Measurements from ENCODE around the gene ABCC11.
"Not testable (repeated sequence)": the region's sequence is repeated elsewhere in the genome, so short reads cannot be mapped to it uniquely, and the experiment has no call there.

Gene ABCC11

DNA sequence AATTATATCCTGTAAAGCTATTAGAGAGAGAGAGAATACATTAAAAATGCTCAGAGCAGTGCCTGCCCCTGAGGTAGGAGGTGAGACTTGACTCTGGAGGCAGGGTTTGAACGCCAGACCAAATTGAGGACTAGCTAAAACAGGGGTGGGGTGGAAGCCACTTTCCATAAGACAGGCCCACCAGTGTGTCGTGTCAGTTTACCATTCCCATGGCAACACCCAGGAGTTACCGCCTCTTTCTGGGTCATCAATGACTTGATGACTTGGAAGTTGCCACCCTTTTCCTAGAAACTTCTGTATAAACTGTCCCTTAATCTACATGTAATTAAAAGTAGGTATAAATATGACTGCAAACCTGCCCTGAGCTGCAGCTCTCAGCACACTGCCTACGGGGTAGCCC is 59.6 kb downstream of the ABCC11 start:
- H3K4me3 ChIP-seq (ENCODE audit: low read depth, low read length): no peak overlapping the region
- TF ChIP-seq, protein P1, sequence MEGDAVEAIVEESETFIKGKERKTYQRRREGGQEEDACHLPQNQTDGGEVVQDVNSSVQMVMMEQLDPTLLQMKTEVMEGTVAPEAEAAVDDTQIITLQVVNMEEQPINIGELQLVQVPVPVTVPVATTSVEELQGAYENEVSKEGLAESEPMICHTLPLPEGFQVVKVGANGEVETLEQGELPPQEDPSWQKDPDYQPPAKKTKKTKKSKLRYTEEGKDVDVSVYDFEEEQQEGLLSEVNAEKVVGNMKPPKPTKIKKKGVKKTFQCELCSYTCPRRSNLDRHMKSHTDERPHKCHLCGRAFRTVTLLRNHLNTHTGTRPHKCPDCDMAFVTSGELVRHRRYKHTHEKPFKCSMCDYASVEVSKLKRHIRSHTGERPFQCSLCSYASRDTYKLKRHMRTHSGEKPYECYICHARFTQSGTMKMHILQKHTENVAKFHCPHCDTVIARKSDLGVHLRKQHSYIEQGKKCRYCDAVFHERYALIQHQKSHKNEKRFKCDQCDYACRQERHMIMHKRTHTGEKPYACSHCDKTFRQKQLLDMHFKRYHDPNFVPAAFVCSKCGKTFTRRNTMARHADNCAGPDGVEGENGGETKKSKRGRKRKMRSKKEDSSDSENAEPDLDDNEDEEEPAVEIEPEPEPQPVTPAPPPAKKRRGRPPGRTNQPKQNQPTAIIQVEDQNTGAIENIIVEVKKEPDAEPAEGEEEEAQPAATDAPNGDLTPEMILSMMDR (IDR thresholded peaks at IDR 0.05; ENCODE audit: low read depth, low read length): no peak

DNA sequence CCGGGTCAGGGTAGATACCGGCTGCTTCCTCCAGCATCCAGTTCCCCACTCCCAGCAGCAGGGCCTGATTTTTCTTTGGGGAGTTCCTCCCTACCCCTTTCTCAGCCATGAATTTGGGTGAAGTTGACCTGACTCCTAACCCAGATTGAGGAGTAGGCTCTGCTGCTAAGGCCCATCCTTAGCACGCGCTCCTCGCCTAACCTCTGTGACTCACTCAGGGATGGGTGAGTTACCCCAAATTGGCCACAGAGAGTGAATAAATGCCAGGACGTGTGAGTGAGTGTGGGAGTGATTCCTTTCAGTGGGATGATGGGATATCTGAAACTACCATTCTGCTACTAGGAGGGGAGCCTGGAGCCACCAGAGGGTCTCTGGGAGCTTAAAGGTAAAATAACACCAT is 62.7 kb downstream of the ABCC11 start:
- TF ChIP-seq, protein P1 (IDR thresholded peaks at IDR 0.05; ENCODE audit: low read depth, low read length): no peak
- H3K4me3 ChIP-seq (ENCODE audit: low read depth, low read length): no peak overlapping the region

DNA sequence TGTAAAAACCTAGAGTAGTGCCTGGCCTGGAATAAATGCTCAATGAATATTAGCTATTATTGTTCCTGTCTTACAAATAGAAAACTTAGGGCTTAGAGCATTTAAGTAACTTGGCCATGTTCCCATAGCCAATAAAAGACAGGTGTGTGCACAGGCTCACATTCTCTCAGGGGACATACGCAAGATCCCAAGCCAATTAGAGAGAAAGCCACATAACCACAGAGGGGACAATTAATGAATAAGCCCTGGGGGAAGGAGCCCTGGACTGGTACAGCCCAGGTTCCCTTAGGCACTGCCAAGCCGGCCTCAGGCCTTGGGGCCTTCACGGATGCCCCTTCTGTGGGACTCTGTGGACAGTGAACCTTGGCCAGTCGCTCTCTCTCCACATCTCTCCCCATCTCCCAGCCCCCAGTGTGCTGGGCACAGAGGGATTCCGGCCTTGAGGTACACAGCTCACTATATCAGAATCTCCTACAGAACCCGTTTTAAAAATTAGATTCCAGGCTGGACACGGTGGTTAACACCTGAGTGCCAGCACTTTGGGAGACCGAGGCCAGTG is 64.3 kb downstream of the ABCC11 start:
- TF ChIP-seq, protein P1 (IDR thresholded peaks at IDR 0.05; ENCODE audit: low read depth, low read length): no peak
- H3K4me3 ChIP-seq (ENCODE audit: low read depth, low read length): no peak overlapping the region

DNA sequence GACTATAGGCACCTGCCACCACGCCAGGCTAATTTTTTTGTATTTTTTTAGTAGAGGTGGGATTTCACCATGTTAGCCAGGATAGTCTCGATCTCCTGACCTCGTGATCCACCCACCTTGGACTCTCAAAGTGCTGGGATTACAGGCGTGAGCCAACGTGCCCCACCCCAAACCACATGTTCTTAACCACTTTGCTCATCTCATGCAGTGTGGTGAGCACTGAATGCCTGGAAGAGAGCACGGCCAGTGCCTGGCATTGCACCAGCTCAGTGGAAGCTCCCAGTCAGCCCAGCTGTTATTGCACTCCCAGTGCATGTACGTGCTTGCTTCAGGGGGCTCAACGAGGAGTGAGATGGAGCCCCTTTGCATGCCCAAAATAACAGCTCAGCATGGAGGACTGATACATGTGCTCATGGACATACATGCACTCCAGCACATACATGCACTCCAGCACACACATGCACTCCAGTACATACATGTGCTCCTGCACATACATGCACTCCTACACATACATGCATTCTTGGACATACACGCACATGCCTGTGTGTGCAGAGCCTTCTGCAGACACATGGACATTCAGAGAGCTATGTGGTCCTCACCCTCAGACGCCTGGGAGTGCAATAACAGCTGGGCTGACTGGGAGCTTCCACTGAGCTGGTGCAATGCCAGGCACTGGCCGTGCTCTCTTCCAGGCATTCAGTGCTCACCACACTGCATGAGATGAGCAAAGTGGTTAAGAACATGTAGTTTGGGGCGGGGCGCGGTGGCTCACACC is 65.4 kb downstream of the ABCC11 start:
- H3K4me3 ChIP-seq (ENCODE audit: low read depth, low read length): not testable (repeated sequence)

DNA sequence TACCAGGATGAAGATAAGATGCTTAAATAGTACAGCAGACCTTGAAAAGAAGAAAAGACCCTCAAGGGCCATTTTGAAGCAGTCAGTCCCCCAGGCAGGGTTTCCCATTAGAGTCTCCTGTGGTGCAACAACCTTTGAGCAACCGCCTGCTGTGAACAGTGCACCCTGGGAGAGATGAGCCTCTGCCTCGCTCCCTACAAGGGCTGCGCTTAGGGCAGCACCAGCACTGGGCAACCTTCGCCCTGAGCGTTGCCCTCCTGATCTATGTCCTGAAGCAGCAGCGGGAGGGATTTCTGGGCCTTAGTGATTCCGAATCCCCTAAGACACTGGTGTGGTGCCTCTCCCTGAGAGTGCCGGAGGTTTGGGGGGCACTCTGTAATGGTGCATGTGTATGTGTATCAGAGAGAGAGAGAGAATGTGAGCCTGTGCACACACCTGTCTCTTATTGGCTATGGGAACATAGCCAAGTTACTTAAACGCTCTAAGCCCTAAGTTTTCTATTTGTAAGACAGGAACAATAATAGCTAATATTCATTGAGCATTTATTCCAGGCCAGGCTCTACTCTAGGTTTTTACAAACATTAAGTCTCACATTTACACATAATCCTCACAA is 66.4 kb downstream of the ABCC11 start:
- H3K4me3 ChIP-seq (ENCODE audit: low read depth, low read length): no peak overlapping the region
- TF ChIP-seq, protein P1 (IDR thresholded peaks at IDR 0.05; ENCODE audit: low read depth, low read length): no peak

DNA sequence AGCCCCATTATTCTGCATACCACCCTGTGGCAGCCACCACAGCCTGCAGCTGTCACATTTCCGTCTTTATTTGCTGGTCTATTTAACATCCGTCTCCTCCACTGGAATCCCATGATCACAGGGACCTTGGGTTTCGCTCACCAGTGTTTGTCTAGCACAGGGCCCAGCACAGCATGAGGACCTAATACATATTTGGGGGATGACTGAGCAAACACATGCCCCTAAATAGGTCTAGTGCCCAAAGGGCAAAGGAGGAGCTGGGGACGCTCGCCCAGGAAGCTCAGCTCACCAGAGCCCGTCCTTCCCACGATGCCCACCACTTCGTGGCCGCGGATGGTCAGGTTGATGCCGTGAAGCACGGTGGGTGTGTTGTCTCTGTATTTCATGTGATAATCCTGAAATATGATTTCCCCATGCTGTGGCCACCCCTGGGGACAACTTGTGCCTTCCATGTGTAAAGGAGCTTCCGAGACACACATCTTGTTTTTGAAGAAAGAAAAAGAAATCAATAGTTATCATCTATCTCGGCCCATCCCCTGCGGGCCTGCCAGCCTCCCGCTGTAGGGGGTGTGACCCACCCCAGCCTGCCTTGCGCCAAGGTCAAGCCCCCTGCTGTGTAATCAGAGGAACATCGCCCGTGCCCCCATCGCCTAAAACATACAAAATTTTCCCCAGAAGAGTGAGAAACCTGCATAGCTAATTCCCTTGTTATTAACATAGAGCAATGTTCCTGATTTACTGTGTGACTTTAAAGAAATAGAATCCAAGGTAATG is 70.5 kb downstream of the ABCC11 start:
- TF ChIP-seq, protein P1 (IDR thresholded peaks at IDR 0.05; ENCODE audit: low read depth, low read length): no peak
- H3K4me3 ChIP-seq (ENCODE audit: low read depth, low read length): no peak overlapping the region

DNA sequence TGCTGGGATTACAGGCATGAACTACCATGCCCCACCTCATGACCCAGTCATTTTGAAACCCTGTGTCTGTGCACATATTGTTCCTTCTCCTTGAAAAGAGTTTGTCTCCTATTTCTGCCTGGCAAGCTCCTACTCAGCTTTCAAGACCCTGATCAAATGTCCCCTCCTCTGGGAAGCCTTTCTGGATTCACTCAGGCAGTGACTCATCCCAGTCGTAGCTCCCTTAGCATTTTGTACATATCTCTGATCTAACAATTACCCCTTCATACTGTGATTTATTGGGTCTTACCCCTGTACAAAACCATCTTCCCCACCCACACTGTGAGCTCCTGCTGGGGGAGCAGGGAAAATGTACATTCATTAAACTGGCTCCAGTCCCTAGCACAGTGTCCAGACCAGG is 73.5 kb downstream of the ABCC11 start:
- TF ChIP-seq, protein P1 (IDR thresholded peaks at IDR 0.05; ENCODE audit: low read depth, low read length): no peak
- no peak overlapping the region for H3K4me3 ChIP-seq (ENCODE audit: low read depth, low read length)
